Left lung (tissue), 10 donors: ENCODE measurements around the gene DDX24. TPM values are rescaled to one million over a fixed set of nuclear protein-coding genes. Genes with fewer than 3 reads are reported as not detected.

Experiments used
- ATAC-seq: fragments of 200-7000 bp; cut with Tn5 transposase; one replicate; pipeline ENCODE4 v1.9.1; 2020; ENCODE audit warnings: moderate library complexity
- DNase-seq, 4 donors: peaks; one replicate each; pipeline ENCODE4 v3.0.0-alpha.2; 2013 to 2020
- H3K27ac ChIP-seq, 2 donors: fragments of 200-600 bp; sonication (generic) in 1 of 2; one replicate each; pipeline versions ENCODE4 v1.5.0 to v1.8.0; 2020 to 2021
- H3K27me3 ChIP-seq, 2 donors: fragments of 200-600 bp; sonication (generic) in 1 of 2; one replicate each; pipeline versions ENCODE4 v1.5.0 to v1.8.0; 2020 to 2021
- H3K36me3 ChIP-seq, 2 donors: fragments of 200-600 bp; sonication (generic) in 1 of 2; one replicate each; pipeline versions ENCODE4 v1.5.0 to v1.8.0; 2020 to 2021
- H3K4me1 ChIP-seq, 2 donors: fragments of 200-600 bp; one replicate each; pipeline ENCODE4 v1.8.0; 2021
- H3K4me3 ChIP-seq, 2 donors: fragments of 200-600 bp; sonication (generic) in 1 of 2; one replicate each; pipeline versions ENCODE4 v1.5.0 to v1.8.0; 2020 to 2021; ENCODE audit warnings: mild to moderate bottlenecking in 1 of 2
- H3K9me3 ChIP-seq, 2 donors: fragments of 200-600 bp; sonication (generic) in 1 of 2; one replicate each; pipeline versions ENCODE4 v1.5.0 to v1.8.0; 2020 to 2021
- intact Hi-C, 2 donors: fragments of 100-400 bp; cut with DNase I; formaldehyde crosslinking; loops; one replicate each; pipeline versions ENCODE4 v1.11.2 to v1.14.2; 2022
- polyA plus RNA-seq, 6 donors: library from polyadenylated mRNA; unstranded; fragments of 120-200 nt; gene quantifications; one replicate each; pipeline ENCODE4 v1.2.1, GENCODE V29; 2013; ENCODE audit not compliant: insufficient read length in 6 of 6
- total RNA-seq, 2 donors: library from RNA; stranded (reverse); fragmentation: NEBNext Ultra II Directional; extraction: Animal tissue kit (Norgen Biotek cat#: 25700); gene quantifications; one replicate each; pipeline ENCODE4 v1.2.1, GENCODE V29; 2021
- TF ChIP-seq, protein P1 (sequence below), 2 donors: fragments of 200-600 bp; sonication (generic) in 1 of 2; IDR thresholded peaks; one replicate each; pipeline versions ENCODE4 v1.5.0 to v1.8.0; 2021; ENCODE audit warnings: antibody characterized with exemption in 2 of 2
- donor health status: DM: no; HTN: yes; CAD: no.
- donor health status: DM: no; HTN: no; CAD: no.

The DDX24 gene
- total and polyA plus RNA-seq, 8 donors: 127 to 148 (median 139) TPM

DNA sequence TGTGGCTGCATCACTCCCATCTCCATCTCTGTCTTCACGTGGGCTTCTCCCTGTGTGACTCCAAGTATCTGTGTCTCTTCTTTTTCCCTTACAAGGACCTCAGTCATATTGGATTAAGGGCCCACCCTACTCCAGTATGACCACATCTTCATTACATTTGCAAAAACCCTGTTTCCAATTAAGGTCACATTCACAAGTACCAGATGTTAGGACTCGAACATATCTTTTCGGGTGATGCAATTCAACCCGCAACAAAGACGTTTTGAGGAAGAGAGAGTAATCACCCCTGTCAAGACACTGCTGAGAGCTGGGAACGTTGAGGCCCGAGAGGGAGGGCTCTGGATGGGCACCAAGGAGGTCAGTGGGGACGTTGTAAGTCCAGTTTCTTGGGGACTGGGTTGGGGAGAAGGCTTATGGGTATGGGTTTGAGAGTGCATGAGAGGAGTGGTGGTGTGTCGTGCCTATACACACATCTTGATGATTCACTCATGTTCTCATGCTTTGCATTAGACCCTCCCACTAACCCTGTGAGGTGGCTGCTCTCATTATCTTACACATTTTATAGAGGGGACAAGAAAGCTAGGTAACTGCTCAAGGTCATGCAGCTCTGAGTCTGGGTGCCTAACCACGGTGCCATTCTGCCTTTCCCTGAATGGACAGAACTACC is 17.5 kb upstream of the DDX24 start:
- Histone ChIP-seq H3K4me1 (no peaks in the 10 kb centered on the region), H3K9me3 (no peaks in the 10 kb centered on the region), H3K4me3 (no peak overlapping the region), H3K27me3 (no peaks in the 10 kb centered on the region), H3K36me3 (peaks cover 0 to 14% of the 10 kb centered on the region in 2 donors), H3K27ac (no peak overlapping the region)
- TF ChIP-seq, protein P1, sequence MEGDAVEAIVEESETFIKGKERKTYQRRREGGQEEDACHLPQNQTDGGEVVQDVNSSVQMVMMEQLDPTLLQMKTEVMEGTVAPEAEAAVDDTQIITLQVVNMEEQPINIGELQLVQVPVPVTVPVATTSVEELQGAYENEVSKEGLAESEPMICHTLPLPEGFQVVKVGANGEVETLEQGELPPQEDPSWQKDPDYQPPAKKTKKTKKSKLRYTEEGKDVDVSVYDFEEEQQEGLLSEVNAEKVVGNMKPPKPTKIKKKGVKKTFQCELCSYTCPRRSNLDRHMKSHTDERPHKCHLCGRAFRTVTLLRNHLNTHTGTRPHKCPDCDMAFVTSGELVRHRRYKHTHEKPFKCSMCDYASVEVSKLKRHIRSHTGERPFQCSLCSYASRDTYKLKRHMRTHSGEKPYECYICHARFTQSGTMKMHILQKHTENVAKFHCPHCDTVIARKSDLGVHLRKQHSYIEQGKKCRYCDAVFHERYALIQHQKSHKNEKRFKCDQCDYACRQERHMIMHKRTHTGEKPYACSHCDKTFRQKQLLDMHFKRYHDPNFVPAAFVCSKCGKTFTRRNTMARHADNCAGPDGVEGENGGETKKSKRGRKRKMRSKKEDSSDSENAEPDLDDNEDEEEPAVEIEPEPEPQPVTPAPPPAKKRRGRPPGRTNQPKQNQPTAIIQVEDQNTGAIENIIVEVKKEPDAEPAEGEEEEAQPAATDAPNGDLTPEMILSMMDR (IDR thresholded peaks at IDR 0.05): no peak
- DNase-seq: no peak
- no peak for ATAC-seq
- intact Hi-C loops: no loop called here

DNA sequence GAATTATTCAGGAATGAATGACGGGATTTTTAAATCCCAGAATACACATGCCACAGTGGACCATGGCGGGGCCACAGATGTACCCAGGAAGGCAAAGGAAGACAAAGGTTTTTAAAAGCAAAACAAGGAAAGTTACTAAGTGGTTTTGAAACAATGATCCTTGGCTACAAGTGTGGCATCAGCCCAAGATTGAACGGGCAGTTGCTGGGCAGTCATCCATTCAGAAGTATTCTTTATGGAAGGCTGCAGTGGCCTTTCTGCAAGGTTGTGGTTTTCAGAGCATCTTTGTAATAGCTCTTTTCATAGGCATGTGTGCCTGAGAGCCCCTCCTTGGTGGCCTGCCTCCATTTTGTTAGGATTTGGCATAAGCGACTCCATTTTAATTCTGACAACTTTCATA is 16.1 kb upstream of the DDX24 start:
- no peak for ATAC-seq

DNA sequence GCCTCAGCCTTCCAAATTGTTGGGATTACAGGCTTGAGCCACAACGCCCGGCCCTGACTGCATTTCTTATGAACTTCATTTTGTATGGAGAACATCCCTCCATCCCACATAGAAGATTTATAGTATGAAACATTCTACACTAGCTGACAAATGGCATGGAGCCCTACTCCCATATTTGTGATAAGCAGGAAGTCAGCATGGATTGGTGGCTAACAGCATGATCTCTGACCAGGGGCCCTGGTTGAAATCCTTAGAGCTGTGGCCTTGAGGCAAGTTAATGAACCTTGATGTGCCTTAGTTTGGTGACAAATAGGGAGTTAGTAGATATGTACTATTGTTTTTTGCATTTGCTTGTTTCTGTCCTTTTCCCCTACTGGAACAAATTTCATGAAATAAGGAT is 12.4 kb upstream of the DDX24 start:
- TF ChIP-seq, protein P1 (IDR thresholded peaks at IDR 0.05): no peak
- no peak overlapping the region for H3K27ac ChIP-seq
- DNase-seq (no peak), ATAC-seq (no peak)
- H3K4me3 ChIP-seq: no peak overlapping the region
- no peaks in the 10 kb centered on the region for H3K27me3 ChIP-seq
- no peaks in the 10 kb centered on the region for H3K9me3 ChIP-seq
- no peaks in the 10 kb centered on the region for H3K4me1 ChIP-seq
- H3K36me3 ChIP-seq: peaks cover 0 to 14% of the 10 kb centered on the region in 2 donors
- intact Hi-C loops: no loop called here

More for the DNA sequence above, 16.1 kb upstream of the DDX24 start:
- H3K27me3 ChIP-seq: no peaks in the 10 kb centered on the region
- H3K4me1 ChIP-seq: no peaks in the 10 kb centered on the region
- H3K27ac ChIP-seq: no peak overlapping the region
- H3K4me3 ChIP-seq: no peak overlapping the region
- intact Hi-C loops: no loop called here
- H3K9me3 ChIP-seq: no peaks in the 10 kb centered on the region
- DNase-seq: no peak
- peaks cover 0 to 14% of the 10 kb centered on the region in 2 donors for H3K36me3 ChIP-seq
- TF ChIP-seq, protein P1 (IDR thresholded peaks at IDR 0.05): no peak

DNA sequence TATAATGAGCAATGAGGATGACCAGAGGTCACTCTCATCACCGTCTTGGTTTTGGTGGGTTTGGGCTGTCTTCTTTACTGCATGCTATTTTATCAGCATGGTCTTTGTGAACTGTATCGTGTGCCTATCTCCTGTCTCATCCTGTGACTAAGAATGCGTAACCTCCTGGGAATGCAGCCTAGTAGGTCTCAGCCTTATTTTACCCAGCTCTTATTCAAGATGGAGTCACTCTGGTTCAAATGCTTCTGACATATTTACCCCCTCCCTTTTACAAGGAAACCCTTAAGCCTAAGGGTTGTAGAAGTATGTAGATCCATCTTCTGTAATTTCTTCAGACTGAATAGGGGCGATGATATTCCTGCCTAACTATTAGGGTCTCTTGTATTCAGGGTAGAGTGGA is 8.5 kb upstream of the DDX24 start:
- Histone ChIP-seq H3K27me3 (no peaks in the 10 kb centered on the region), H3K4me3 (no peak overlapping the region), H3K4me1 (no peaks in the 10 kb centered on the region), H3K9me3 (no peaks in the 10 kb centered on the region), H3K27ac (no peak overlapping the region), H3K36me3 (no peaks in the 10 kb centered on the region)
- TF ChIP-seq, protein P1 (IDR thresholded peaks at IDR 0.05): no peak
- ATAC-seq (no peak), DNase-seq (no peak)
- intact Hi-C loops: no loop called here

DNA sequence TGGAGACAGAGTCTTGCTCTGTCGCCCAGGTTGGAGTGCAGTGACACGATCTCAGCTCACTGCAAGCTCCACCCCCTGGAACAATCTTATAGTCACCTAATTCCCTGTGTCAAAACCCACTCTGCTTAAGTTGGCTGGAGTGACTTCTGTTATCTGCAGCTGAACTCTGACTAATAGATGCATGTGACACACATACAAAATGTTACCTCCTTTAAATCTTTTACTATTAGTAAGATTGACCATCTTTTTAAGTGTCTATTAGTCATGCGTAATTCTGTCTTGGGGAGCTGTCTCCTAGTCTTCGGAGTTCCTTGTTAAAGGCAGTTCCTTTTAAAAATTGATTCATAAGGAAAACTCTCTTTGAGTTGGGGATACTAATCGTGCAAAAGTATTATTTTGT is 7.5 kb upstream of the DDX24 start:
- Histone ChIP-seq H3K4me3 (no peak overlapping the region), H3K27me3 (no peaks in the 10 kb centered on the region), H3K4me1 (no peaks in the 10 kb centered on the region), H3K36me3 (no peaks in the 10 kb centered on the region), H3K9me3 (no peaks in the 10 kb centered on the region), H3K27ac (no peak overlapping the region)
- intact Hi-C loops: no loop called here
- TF ChIP-seq, protein P1 (IDR thresholded peaks at IDR 0.05): no peak
- ATAC-seq (no peak), DNase-seq (no peak)
